GOT3 (cell line): Measurements from ENCODE around the gene TBC1D19.

Source experiments
- DNase-seq: peaks from one replicate; lab custom pipeline; 2025; ENCODE audit warnings: mixed read lengths; lab: John Stamatoyannopoulos, UW

Gene TBC1D19

DNA sequence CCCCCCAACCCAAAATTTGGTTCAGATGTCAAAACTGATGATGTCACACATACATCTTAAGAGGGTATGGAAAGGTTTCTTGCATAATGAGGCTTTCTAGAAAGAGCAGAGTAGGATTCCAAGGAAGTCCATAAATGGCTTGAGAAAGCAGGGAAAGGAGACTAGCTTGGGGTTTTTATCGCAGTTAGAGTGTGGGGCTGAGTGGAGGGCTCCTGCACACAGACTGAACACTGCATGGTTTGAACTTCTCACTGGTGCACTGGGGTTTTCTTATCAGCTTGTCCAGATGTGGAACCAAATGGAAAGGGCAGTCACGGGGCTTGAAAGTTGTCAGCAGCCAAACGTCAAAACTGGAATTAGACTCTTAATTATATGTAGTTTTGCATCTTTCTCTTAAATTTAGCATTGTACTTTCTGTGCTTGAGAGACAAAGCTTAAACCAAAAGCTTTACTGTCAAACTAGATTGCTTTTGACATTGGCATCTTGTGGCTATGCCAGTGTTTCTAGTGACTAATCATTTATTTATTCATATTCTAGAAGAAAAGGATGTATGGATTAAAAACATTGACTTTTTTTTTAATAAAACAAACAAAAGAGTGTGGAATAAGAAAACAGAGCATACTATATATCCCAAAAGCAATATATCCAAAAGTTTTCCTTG lies 198.4 kb downstream of the TBC1D19 start:
- DNase-seq: no peak

DNA sequence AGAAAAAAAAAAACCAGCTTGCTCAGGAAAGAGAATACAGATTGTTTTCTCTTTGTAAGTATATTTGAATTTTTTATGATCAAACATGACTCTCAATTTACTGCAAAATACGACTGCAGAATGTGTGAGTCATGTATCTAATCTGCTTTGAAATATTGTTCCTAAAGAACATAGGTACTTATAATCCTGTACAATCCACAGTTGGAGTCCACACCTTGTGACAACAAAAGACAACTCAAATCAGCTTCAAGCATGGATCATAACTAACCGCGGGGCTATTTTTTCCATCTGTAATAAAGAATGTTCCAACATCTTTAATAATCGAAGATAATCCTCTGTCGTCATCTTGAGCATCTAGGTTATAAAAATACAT lies 198.9 kb downstream of the TBC1D19 start:
- DNase-seq: no peak

- no peak for DNase-seq
These were observed 200.5 kb downstream of the TBC1D19 start for GRCh38 chr4:26784207-26784865.

DNA sequence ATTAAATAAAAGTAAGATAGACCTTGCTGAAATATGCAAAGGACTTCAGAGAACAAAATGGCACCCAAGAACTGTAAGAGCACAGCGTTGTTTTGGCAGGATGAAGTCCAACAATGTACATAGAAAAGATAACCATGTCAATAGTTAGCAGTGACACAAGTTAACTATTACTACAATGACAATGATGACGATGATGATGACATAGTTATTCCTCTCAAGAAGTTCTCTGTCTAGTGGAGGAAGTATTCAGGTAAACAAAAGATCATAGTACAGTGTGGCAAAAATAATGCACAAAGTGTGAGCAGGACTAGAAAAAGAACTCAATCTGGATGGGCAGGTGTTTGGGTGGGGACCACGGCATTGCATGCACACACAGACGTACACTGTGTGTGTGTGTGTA lies 201.4 kb downstream of the TBC1D19 start:
- no peak for DNase-seq

DNA sequence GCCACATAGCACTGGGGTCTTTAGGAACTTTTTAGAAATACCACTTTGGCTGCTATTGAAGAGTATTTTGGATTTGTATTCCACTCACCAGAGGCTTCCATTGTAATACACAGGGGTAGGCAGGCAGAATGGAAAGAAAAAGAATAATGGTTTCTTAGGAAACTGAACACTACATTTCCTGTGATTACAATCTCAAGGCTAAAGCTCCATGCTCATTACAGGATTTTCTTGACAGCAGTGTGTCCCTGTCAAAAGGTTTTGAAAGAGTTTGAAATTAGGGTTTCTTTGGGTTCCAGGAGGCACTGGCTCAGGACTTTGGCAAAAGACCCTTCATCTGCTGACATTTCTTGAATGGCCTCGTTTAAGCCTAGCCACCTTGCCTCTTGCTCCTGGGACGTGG lies 201.9 kb downstream of the TBC1D19 start:
- DNase-seq: no peak

- no peak for DNase-seq
These were observed 203.0 kb downstream of the TBC1D19 start for GRCh38 chr4:26786916-26787315.

DNA sequence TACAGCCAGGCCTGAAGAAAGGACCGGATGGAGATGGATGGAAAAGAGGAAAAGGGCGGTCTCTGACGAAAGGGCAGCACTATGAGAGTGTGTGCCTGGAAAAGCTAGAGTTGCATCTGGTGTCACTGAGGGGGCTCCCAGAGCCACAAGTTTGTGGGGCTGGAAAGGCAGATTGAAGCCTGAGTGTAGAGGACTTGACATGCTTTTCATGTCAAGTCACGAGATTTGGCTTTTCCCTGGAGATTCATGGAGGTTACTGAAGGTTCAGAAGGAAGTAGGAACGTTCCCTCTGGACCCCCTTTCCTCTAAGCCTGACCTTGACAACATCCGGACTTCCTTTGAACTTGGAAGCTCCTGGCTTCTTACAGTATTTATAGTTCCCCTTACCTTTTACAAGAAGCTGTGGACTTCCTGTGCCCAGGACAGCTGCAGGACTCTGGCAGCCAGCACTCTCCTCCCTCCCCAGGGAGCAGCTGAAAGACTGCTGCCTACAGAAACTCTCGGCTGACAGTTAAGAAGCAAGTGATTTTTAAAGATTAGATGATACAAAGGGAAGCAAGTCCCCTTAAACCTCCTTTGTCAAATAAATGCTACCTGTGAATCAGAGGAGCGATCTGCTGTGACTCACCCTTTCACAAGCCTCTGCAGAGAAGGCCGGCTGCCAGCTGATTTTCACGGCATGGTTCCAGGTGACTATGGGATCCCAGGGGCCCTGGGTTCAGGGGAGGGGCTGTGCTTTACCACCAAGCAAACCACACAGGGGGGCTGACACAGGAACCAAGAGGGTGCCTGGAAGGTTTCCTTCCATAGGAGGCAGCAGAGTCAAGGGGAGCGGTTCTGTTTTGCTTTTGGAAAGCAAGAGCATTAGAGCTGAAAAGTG lies 203.8 kb downstream of the TBC1D19 start:
- no peak for DNase-seq

DNA sequence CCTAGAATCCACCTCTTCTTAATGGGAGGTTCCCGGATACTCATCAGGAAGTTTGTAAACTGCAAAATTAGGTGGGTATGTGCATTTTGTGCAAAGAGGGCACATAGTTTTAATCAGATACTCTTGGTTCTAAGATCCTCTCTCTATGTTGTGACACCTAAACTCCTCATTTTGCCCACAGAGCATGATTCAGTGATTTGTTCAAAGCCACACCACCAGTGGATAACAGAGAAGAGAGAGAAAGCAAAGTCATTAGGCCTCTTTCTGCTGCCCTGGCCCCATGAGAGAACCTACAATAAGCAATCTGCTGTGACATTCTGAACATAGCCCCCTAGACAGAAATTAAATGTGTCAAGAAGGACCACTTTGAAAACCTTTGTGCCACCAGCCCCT lies 204.5 kb downstream of the TBC1D19 start:
- DNase-seq: no peak

- DNase-seq: no peak
These were observed 205.3 kb downstream of the TBC1D19 start for GRCh38 chr4:26789208-26789607.

DNA sequence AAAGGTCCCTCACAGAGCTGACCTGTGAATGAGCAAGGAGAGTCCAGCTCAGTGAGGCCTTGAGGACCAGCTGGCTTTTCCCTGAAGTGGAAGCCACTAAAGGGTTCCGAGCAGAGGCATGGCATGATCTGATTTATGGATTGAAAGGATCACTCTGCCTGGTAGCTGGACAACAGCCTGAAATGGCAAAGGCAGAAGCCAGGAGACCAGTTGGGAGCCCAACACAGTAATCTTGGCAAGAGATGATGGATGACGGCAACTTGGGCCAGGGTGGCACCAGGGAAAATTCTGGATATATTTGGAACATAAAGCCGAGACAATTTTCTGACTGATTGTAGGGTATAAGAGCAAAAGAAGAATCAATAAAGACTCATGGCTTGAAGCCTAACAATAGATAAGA lies 207.5 kb downstream of the TBC1D19 start:
- no peak for DNase-seq

GRCh38 chr4:26792639-26793038 lies 208.8 kb downstream of the TBC1D19 start:
- DNase-seq: no peak

DNA sequence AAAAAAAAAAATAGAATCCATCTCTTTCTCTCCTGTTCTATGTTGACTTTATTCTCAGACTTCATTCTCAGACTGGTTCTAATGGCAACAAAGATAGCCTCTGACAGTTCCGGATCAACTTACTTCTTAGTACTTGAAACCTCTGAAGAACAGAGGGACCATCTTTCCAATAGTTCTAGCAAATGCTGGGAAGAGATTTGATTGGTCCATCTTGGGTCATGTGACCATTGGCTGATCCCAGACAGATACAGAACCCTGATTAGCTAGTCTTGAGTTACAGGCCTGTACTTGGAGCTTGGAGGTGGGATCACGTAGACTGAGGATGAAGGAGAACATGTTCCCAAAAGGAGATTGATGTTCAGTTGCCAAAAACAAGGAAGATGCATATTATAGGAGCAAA lies 209.9 kb downstream of the TBC1D19 start:
- no peak for DNase-seq

GRCh38 chr4:26796081-26796480 lies 212.2 kb downstream of the TBC1D19 start:
- no peak for DNase-seq

GRCh38 chr4:26802790-26803189 lies 218.9 kb downstream of the TBC1D19 start:
- DNase-seq: no peak

GRCh38 chr4:26803211-26803861 lies 219.5 kb downstream of the TBC1D19 start:
- no peak for DNase-seq

DNA sequence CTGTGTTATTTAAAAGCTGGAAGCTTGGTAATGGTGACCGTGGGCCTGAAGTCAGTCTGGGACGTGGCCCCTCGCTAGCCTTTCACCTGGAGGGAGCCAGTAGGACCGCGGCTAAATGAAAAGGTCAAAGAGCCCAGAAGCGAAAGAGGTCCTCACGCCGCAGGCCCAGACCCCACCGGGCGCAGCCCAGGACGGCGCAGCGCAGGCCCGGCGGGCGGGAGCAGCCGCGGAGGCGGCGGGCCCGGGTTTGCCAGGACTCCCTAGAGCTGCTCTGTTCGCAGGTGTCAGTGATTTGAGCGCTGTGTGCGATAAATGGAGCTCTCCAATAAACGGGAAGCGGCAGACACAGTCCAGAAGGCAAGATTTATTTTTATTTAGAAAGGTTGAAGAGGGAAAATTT lies 220.6 kb downstream of the TBC1D19 start:
- DNase-seq: no peak

DNA sequence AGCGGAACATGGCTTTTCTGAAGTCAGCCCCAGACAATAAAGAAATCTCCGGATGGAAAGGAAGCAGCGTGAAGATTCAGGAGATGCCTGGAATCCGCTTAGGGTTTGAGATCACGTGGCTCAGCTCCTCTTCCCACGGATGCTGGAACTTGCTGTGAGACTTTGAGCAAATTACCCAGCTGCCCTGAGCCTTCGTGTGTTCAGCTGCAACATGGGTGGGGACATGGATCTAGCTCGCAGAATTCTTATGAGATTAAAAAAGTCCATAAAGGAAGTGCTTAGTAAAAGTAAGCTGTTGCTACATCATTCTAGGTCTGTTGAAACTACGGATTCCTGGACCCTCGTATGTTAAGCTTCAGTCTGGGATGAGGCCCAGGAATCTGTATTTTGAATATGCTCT lies 221.0 kb downstream of the TBC1D19 start:
- no peak for DNase-seq
